AG10803 (cell line): ENCODE measurements around the gene SLC7A10.
"Not testable (repeated sequence)": the region's sequence is repeated elsewhere in the genome, so short reads cannot be mapped to it uniquely, and the experiment has no call there.

ENCODE experiments used
- DNase-seq: peaks from one replicate; pipeline ENCODE4 v3.0.0; 2010; ENCODE audit warnings: low read depth
- H3K4me3 ChIP-seq: 2 replicates; pipeline ENCODE4 v1.5.1; 2011; ENCODE audit warnings: mild to moderate bottlenecking, low read length, control low read depth
- CTCF ChIP-seq: conservative IDR thresholded peaks from 2 replicates; pipeline ENCODE4 v1.5.1; 2011; ENCODE audit warnings: mild to moderate bottlenecking, low read length, control low read depth, inconsistent platforms

SLC7A10 gene

DNA sequence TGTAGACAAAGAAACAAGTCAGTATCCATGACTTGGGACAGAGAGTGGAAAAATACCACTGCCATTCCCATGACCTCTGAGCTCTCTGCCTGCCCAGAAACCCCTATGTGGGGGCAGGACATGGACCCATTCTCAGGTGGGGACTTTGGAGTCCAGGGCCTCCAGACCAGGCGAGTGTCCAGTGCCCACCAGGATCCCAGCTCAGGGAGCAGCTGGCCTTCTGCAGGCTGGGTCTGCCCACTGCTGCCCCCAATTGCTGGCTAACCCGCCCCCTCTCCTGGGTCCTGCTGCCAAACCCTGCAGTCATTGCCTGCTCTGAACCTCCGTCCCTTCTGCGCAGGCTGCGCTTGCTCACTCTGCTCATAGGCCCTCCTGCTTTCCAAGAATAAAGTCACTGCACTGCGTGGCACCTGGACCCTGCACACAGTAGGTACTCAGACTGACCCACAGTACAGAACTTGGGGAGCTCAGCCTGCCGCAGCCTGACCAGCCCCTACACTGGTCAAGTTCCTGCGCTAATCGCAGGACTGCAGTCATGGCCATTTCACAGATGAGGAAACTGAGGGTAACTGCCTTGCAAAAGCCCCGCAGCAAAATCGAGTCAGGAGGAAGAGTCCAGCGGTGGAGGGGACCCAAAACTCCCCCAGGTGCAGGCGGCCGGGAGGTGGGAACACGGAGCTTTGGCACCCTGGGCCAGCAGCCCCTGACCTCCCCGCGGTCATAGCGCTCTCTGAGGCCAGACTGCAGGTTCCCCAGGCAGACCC lies 774 bp downstream of the SLC7A10 start:
- no peak for DNase-seq
- H3K4me3 ChIP-seq: no peak overlapping the region
- TF ChIP-seq CTCF: no peak

DNA sequence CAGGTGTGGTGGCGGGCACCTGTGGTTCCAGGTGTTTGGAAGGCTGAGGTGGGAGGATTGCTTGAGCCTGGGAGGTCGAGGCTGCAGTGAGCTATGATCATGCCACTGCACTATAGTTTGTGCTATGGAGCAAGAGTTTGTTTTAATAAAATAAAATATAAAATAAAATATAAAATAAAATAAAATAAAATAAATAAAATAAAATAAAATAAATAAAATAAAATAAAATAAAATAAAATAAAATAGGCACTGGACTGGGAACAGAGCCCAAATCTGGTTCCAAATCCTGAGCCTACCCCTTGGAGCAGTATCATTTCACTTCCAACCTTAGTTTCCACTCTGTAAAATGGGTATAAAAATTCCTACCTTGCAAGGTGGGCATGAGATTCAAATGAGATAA lies 3.4 kb downstream of the SLC7A10 start:
- not testable (repeated sequence) for H3K4me3 ChIP-seq, DNase-seq

- DNase-seq: no peak
- no peak for TF ChIP-seq CTCF
- H3K4me3 ChIP-seq: no peak overlapping the region
These were observed 4.0 kb downstream of the SLC7A10 start for GRCh38 chr19:33221638-33222037.

- no peak overlapping the region for H3K4me3 ChIP-seq
- TF ChIP-seq CTCF: no peak
- DNase-seq: no peak
These were observed 4.9 kb downstream of the SLC7A10 start for GRCh38 chr19:33220735-33221134.

GRCh38 chr19:33220115-33220514 lies 5.5 kb downstream of the SLC7A10 start:
- H3K4me3 ChIP-seq: no peak overlapping the region
- no peak for DNase-seq
- TF ChIP-seq CTCF: no peak

- 0 out of 2 replicates have a peak, but pooled peaks have one; percentile 12 for TF ChIP-seq CTCF
- H3K4me3 ChIP-seq: no peak overlapping the region
- DNase-seq: no peak
These were observed 6.3 kb downstream of the SLC7A10 start for GRCh38 chr19:33219261-33219815.

GRCh38 chr19:33217881-33218280 lies 7.8 kb downstream of the SLC7A10 start:
- no peak overlapping the region for H3K4me3 ChIP-seq
- no peak for TF ChIP-seq CTCF
- no peak for DNase-seq
